ENCODE measurements around the gene MST1R.
"Not testable (repeated sequence)": the region's sequence is repeated elsewhere in the genome, so short reads cannot be mapped to it uniquely, and the experiment has no call there.

The MST1R gene
- 0.22 to 1.4 (median 0.71) reads per million in 3 experiments for total RNA-seq

GRCh38 chr3:49903451-49904424 is at the start of gene MST1R:
MST1R (minus strand) TSS chr3:49903873; CDS start chr3:49903609, 264 bp downstream.
- peak; percentile 80 for DNase-seq

- no peak for DNase-seq
Measured at GRCh38 chr3:49952924-49953323, 49.3 kb upstream of the MST1R start.

GRCh38 chr3:49942651-49943050 is 39.0 kb upstream of the MST1R start:
- DNase-seq, result no peak

- no peak for DNase-seq
Measured at GRCh38 chr3:49940667-49941249, 37.1 kb upstream of the MST1R start.

GRCh38 chr3:49939858-49940666 is 36.4 kb upstream of the MST1R start, which contains the start of gene RBM6:
RBM6 (plus strand) TSS chr3:49940150; CDS start chr3:49962642, 22,492 bp downstream.
- DNase-seq, result peak; percentile 95

GRCh38 chr3:49937090-49937489 is 33.4 kb upstream of the MST1R start:
- no peak for DNase-seq

- DNase-seq, result not testable (repeated sequence)
Measured at GRCh38 chr3:49932281-49932680, 28.6 kb upstream of the MST1R start.

GRCh38 chr3:49930922-49931321 is 27.2 kb upstream of the MST1R start:
- DNase-seq, result no peak

GRCh38 chr3:49930168-49930690 is 26.6 kb upstream of the MST1R start:
- no peak for DNase-seq

GRCh38 chr3:49929291-49930167 is 25.9 kb upstream of the MST1R start, which contains the start of gene MON1A:
MON1A (minus strand) TSS chr3:49929811; CDS start chr3:49913346, 16,465 bp downstream.
- peak; percentile 76 for DNase-seq

- no peak for DNase-seq
Measured at GRCh38 chr3:49928481-49929017, 24.9 kb upstream of the MST1R start.

- DNase-seq, result no peak
Measured at GRCh38 chr3:49927798-49928197, 24.1 kb upstream of the MST1R start.

- no peak for DNase-seq
Measured at GRCh38 chr3:49926117-49926728, 22.6 kb upstream of the MST1R start.

GRCh38 chr3:49925485-49925884 is 21.8 kb upstream of the MST1R start:
- no peak for DNase-seq

- DNase-seq, result no peak
Measured at GRCh38 chr3:49924683-49925082, 21.0 kb upstream of the MST1R start.

- DNase-seq, result not testable (repeated sequence)
Measured at GRCh38 chr3:49917806-49918590, 14.3 kb upstream of the MST1R start.

- DNase-seq, result no peak
Measured at GRCh38 chr3:49916686-49917085, 13.0 kb upstream of the MST1R start.

- DNase-seq, result no peak
Measured at GRCh38 chr3:49914906-49915305, 11.2 kb upstream of the MST1R start.

GRCh38 chr3:49912881-49913281 is 9.2 kb upstream of the MST1R start:
- no peak for DNase-seq

- no peak for DNase-seq
Measured at GRCh38 chr3:49911611-49912010, 7.9 kb upstream of the MST1R start.
